ENCODE measurements around the gene LOXL4. TPM values are rescaled to one million over a fixed set of nuclear protein-coding genes. Genes with fewer than 3 reads are reported as not detected.

Gene LOXL4
- total RNA-seq, 1 experiment from 2014 or later: 1.3 TPM

DNA sequence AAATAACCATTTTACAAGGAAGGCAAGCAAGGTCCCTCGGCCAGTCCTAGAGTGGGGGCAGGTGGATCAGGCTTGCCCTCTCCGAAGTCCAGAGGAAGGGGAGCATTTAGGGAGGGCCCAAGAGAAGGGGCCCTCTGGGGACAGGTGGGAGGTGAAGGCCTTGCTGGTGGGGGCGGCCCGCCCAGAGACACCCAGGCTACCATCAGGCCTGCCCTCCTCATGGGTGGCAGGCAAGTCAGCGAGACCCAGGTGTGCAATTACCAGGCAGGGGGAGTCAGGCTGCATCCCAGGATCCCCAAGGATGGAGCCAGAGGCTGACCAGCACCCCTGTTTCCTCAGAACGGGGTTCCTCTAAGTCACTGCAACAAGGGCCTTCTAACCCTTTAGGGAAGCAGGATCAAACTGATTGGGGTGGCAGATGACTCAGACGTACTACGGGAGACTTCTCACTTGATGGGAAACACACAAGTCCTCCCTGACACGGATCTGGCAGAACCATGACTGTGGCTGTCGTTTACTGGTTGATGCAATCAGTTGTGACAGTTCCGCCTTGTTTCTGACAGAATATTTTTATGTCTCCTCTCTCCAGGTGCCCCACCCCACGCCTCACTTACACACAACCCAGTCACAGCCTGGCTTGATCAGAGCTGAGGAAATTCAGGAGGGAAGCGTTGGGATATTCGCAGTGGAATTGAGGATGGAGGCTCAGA, 8.2 kb downstream of the LOXL4 start (continued):
- no peak for TF ChIP-seq ZNF274 (IDR thresholded peaks at IDR 0.05; ENCODE audit: low read depth, low read length)
- TF ChIP-seq, protein P1, sequence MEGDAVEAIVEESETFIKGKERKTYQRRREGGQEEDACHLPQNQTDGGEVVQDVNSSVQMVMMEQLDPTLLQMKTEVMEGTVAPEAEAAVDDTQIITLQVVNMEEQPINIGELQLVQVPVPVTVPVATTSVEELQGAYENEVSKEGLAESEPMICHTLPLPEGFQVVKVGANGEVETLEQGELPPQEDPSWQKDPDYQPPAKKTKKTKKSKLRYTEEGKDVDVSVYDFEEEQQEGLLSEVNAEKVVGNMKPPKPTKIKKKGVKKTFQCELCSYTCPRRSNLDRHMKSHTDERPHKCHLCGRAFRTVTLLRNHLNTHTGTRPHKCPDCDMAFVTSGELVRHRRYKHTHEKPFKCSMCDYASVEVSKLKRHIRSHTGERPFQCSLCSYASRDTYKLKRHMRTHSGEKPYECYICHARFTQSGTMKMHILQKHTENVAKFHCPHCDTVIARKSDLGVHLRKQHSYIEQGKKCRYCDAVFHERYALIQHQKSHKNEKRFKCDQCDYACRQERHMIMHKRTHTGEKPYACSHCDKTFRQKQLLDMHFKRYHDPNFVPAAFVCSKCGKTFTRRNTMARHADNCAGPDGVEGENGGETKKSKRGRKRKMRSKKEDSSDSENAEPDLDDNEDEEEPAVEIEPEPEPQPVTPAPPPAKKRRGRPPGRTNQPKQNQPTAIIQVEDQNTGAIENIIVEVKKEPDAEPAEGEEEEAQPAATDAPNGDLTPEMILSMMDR (IDR thresholded peaks at IDR 0.05 in 2 of 3, conservative IDR thresholded peaks at IDR 0.05 in 1 of 3; ENCODE audit: borderline replicate concordance in 1 of 3, insufficient read depth in 1 of 3, low read depth in 2 of 3, low read length in 2 of 3): no peak

DNA sequence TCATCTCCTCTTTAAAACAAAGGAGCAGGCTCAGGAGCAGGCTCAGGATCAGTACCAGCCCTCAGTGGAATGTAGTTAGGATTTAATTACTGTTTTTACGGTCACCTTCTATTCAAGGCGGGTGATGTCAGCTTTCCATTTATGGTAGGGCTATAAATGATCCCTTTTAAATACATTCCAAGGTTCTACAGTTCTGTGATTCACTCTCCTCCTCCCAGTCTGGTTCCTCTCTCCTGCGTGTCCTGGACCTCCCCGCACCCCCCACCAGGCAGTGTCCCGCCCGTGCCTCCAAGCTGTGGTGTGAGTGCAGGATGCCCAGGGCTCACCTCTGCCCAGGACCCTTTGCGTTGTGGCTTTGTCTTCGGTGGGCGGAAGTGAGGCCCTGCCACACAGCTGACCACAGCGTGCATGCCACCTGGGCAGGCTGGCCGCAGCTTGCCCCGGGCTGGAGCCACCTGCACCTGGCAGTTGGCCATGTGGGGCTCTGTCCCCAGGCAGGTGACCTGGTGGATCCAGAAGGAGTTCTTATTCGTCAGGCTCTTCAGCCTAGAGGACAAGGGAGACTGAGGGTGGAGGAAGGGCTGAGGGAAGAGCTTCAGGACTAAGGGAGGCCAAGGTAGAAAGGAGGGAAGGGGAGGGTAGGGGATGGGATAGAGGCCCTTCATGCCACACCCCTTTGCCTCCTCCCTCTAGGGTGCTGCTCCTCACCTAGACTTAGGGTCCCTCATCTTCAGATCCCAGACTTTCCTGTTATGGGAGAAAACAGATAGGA, 9.1 kb downstream of the LOXL4 start:
- intact Hi-C loops (cut with micrococcal nuclease): no loop called here
- ChIA-PET POLR2A (no interaction called here), CTCF (no interaction called here), RAD21 (ENCODE audit: low non-redundant PET in 1 of 2, low total read pairs in 2 of 2, uncharacterized antibody in 2 of 2, unreplicated experiment in 2 of 2) (no interaction called here)
- DNase-seq (ENCODE audit: low read depth, low spot score) (no peak), ATAC-seq (no peak)
- BruUV-seq (replicated peaks): no TSS peak
- Histone ChIP-seq H3K27me3 (ENCODE audit: insufficient read depth, low read length) (no peaks in the 10 kb centered on the region), H3K4me2 (ENCODE audit: low read length) (no peak overlapping the region), H3K9me2 (ENCODE audit: insufficient read depth) (no peaks in the 10 kb centered on the region), H3K4me1 (ENCODE audit: control insufficient read depth in 1 of 2, insufficient read depth in 2 of 2, low read length in 2 of 2) (peaks cover 0 to 10% of the 10 kb centered on the region in 2 experiments; a peak in 2 of 4 replicates), H3K27ac (ENCODE audit: low read depth, low read length) (no peak overlapping the region), H3K79me2 (ENCODE audit: insufficient read depth, low read length) (no peaks in the 10 kb centered on the region), H3K9ac (ENCODE audit: low read length) (no peak overlapping the region), H3K9me3 (ENCODE audit: control insufficient read depth in 1 of 2, insufficient read depth in 1 of 2, low read depth in 1 of 2, low read length in 2 of 2) (no peaks in the 10 kb centered on the region), H4K20me1 (ENCODE audit: insufficient read depth) (no peaks in the 10 kb centered on the region), H2AFZ (ENCODE audit: low read depth, low read length, poor library complexity, severe bottlenecking) (no peak overlapping the region), H3K4me3 (replicated peaks in 1 of 2; ENCODE audit: low read depth in 1 of 2, low read length in 2 of 2) (no peak overlapping the region), H3K36me3 (ENCODE audit: control insufficient read depth in 1 of 2, insufficient read depth in 2 of 2, low read length in 2 of 2) (no peaks in the 10 kb centered on the region)
- TF ChIP-seq ZFX (IDR thresholded peaks at IDR 0.05) (no peak), YY1 (IDR thresholded peaks at IDR 0.05; ENCODE audit: extremely low read depth, insufficient replicate concordance, low read depth, low read length) (no peak), EGR1 (IDR thresholded peaks at IDR 0.05; ENCODE audit: low read depth) (no peak), ZNF274 (IDR thresholded peaks at IDR 0.05; ENCODE audit: low read depth, low read length) (no peak), POLR2AphosphoS5 (IDR thresholded peaks at IDR 0.05; ENCODE audit: low read depth, low read length) (no peak), ELF1 (IDR thresholded peaks at IDR 0.05; ENCODE audit: borderline replicate concordance, low read depth) (no peak), POLR2A (IDR thresholded peaks at IDR 0.05; ENCODE audit: borderline replicate concordance, extremely low read depth, insufficient read depth, insufficient read length) (no peak), CEBPB (IDR thresholded peaks at IDR 0.05; ENCODE audit: low read depth) (no peak), JUND (IDR thresholded peaks at IDR 0.05) (no peak), CBX3 (IDR thresholded peaks at IDR 0.05; ENCODE audit: low read depth) (no peak), SRF (IDR thresholded peaks at IDR 0.05; ENCODE audit: low read depth) (no peak), RAD21 (IDR thresholded peaks at IDR 0.05; ENCODE audit: low read depth) (no peak), SIN3A (IDR thresholded peaks at IDR 0.05; ENCODE audit: low read depth) (no peak)
- TF ChIP-seq, protein P2, sequence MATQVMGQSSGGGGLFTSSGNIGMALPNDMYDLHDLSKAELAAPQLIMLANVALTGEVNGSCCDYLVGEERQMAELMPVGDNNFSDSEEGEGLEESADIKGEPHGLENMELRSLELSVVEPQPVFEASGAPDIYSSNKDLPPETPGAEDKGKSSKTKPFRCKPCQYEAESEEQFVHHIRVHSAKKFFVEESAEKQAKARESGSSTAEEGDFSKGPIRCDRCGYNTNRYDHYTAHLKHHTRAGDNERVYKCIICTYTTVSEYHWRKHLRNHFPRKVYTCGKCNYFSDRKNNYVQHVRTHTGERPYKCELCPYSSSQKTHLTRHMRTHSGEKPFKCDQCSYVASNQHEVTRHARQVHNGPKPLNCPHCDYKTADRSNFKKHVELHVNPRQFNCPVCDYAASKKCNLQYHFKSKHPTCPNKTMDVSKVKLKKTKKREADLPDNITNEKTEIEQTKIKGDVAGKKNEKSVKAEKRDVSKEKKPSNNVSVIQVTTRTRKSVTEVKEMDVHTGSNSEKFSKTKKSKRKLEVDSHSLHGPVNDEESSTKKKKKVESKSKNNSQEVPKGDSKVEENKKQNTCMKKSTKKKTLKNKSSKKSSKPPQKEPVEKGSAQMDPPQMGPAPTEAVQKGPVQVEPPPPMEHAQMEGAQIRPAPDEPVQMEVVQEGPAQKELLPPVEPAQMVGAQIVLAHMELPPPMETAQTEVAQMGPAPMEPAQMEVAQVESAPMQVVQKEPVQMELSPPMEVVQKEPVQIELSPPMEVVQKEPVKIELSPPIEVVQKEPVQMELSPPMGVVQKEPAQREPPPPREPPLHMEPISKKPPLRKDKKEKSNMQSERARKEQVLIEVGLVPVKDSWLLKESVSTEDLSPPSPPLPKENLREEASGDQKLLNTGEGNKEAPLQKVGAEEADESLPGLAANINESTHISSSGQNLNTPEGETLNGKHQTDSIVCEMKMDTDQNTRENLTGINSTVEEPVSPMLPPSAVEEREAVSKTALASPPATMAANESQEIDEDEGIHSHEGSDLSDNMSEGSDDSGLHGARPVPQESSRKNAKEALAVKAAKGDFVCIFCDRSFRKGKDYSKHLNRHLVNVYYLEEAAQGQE (IDR thresholded peaks at IDR 0.05; ENCODE audit: low read depth): no peak
- TF ChIP-seq, protein P3, sequence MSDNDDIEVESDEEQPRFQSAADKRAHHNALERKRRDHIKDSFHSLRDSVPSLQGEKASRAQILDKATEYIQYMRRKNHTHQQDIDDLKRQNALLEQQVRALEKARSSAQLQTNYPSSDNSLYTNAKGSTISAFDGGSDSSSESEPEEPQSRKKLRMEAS (IDR thresholded peaks at IDR 0.05): no peak
- TF ChIP-seq, protein P1 (IDR thresholded peaks at IDR 0.05 in 2 of 3, conservative IDR thresholded peaks at IDR 0.05 in 1 of 3; ENCODE audit: borderline replicate concordance in 1 of 3, insufficient read depth in 1 of 3, low read depth in 2 of 3, low read length in 2 of 3): no peak
